Activated T-cell treated with anti-CD3 and anti-CD28 coated beads, Interleukin-2, amount 50 U/mL, for 24 hours (primary cell): ENCODE data around the gene RRP8.

Experiments
- DNase-seq: peaks from one replicate; pipeline ENCODE4 v3.0.0-alpha.2; 2020
- H3K27ac Mint-ChIP-seq: 2 replicates; pipeline ENCODE4 v1.8.0; 2020; ENCODE audit warnings: mild to moderate bottlenecking, mixed read lengths
- H3K27me3 Mint-ChIP-seq: 2 replicates; pipeline ENCODE4 v1.8.0; 2020; ENCODE audit warnings: mixed read lengths
- H3K36me3 Mint-ChIP-seq: 2 replicates; pipeline ENCODE4 v1.8.0; 2020; ENCODE audit warnings: low read depth, mixed read lengths
- H3K4me1 Mint-ChIP-seq: 2 replicates; pipeline ENCODE4 v1.8.0; 2020; ENCODE audit warnings: low read depth, mixed read lengths
- H3K4me3 Mint-ChIP-seq: 2 replicates; pipeline ENCODE4 v1.8.0; 2020; ENCODE audit warnings: mild to moderate bottlenecking, moderate library complexity, mixed read lengths
- H3K9me3 Mint-ChIP-seq: 2 replicates; pipeline ENCODE4 v1.8.0; 2020; ENCODE audit warnings: mixed read lengths

The RRP8 gene

DNA sequence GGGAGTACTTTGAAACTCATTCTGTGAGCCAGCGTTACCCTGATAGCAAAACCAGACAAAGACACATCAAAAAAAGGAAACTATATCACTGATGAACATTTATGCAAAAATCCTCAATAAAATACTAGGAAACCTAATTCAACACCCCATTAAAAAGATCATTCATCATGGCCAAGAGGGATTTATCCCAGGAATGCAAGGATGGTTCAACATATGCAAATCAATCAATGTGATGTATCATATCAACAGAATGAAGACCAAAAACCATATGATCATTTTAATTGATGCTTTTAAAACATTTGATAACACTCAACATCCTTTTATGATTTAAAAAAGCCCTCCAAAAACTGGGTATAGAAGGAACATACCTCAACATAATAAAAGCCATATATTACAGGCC lies 19.8 kb downstream of the RRP8 start:
- peaks cover 18% of the 10 kb centered on the region for H3K9me3 Mint-ChIP-seq
- H3K4me3 Mint-ChIP-seq = no peak overlapping the region
- DNase-seq = no peak
- H3K27me3 Mint-ChIP-seq = no peaks in the 10 kb centered on the region
- no peaks in the 10 kb centered on the region for H3K4me1 Mint-ChIP-seq
- H3K27ac Mint-ChIP-seq = no peak overlapping the region
- peaks cover 75% of the 10 kb centered on the region for H3K36me3 Mint-ChIP-seq

DNA sequence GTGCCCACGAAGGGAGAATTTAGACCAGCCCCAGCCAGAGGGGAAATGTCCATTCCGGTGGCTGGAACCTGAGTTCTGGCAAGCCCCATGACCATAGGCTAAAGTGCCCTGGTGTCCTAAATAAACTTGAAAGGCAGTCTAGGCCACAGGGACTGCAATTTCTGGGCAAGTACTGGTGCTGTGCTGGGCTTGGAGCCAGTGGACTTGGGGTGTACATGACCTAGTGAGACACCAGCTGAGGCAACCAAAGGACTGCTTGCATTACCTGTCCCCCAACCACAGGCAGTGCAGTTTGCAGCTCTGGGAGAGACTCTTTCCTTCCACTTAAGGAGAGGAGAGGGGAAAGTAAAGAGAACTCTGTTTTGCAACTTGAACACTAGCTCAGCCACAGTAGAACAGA lies 23.7 kb downstream of the RRP8 start:
- Mint-ChIP-seq H3K36me3 (peaks cover 58% of the 10 kb centered on the region), H3K4me1 (peaks cover 5% of the 10 kb centered on the region), H3K27ac (no peak overlapping the region), H3K9me3 (peaks cover 14% of the 10 kb centered on the region), H3K4me3 (no peak overlapping the region), H3K27me3 (no peaks in the 10 kb centered on the region)
- DNase-seq = no peak

DNA sequence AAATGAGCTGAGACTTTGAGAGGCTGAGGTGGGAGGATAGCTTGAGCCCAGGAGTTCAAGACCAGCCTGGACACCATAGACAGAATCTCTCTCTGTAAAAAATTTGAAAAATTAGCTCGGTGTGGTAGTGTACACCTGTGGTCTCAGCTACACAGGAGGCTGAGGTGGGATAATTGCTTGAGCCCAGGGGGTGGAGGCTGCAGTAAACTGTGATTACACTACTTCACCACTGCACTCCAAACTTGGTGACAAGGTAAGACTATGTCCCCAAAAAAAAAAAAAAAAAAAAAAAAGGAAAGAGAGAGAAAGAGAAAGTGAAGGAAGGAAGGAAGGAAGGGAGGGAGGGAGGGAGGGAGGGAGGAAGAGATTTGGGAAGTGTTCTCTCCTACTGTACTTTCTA lies 25.3 kb downstream of the RRP8 start:
- no peak overlapping the region for H3K27ac Mint-ChIP-seq
- H3K9me3 Mint-ChIP-seq = peaks cover 4% of the 10 kb centered on the region
- H3K4me1 Mint-ChIP-seq = peaks cover 5% of the 10 kb centered on the region
- peaks cover 44% of the 10 kb centered on the region for H3K36me3 Mint-ChIP-seq
- H3K4me3 Mint-ChIP-seq = no peak overlapping the region
- DNase-seq = no peak
- H3K27me3 Mint-ChIP-seq = no peaks in the 10 kb centered on the region

DNA sequence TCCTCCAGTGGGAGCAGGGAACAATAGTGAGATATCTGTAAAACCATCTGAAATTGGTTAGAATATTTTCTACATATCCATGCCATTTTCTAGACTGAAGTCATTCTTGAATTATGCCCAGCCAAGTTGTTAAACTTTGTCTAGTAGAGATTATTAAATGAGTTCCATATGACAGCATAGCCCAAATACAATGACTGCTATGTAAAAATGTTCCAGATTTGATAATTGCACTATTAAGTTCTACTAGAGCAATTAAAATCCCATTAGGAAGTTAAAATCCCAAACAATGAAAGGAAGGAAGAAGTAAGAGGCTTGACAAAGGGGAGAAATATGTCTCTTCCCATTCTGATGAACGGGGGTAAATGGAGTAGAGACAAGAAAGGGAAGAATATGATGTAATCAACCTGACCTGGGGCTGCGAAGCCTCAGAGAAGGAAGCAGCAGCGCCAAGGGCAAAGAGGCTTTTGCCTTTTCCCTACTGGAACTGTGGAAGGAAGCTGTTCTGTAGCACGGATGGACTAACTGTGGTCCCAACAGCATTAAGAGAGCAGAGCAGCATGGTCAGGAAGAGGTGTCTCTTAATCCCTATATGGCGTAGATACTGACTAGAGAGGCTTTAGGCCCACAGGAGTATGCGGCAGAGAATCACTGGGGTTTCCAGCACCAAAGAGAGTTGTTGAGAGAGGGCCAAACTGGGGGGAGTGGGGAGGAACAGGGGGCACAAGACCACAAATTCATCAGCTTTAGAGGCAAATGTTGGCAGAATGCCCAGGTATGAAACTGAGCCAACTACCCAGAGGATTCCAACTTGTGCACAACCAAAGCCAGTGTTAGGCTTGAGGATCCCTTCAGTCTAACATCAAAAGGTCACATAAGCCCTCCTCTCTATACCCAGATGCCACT lies 26.7 kb downstream of the RRP8 start:
- DNase-seq = no peak
- H3K27me3 Mint-ChIP-seq = no peaks in the 10 kb centered on the region
- H3K4me3 Mint-ChIP-seq = no peak overlapping the region
- H3K27ac Mint-ChIP-seq = no peak overlapping the region
- peaks cover 5% of the 10 kb centered on the region for H3K4me1 Mint-ChIP-seq
- H3K9me3 Mint-ChIP-seq = no peaks in the 10 kb centered on the region
- H3K36me3 Mint-ChIP-seq = peaks cover 42% of the 10 kb centered on the region

GRCh38 chr11:6574816-6575715 lies 28.4 kb downstream of the RRP8 start:
- no peak for DNase-seq
- H3K27me3 Mint-ChIP-seq = no peaks in the 10 kb centered on the region

GRCh38 chr11:6572215-6572614 lies 31.2 kb downstream of the RRP8 start:
- Mint-ChIP-seq H3K36me3 (peaks cover 36% of the 10 kb centered on the region), H3K4me3 (no peak overlapping the region), H3K27me3 (no peaks in the 10 kb centered on the region), H3K4me1 (peaks cover 5% of the 10 kb centered on the region), H3K27ac (no peak overlapping the region), H3K9me3 (no peaks in the 10 kb centered on the region)
- no peak for DNase-seq

More at GRCh38 chr11:6574816-6575715, 28.4 kb downstream of the RRP8 start:
- Mint-ChIP-seq H3K9me3 (no peaks in the 10 kb centered on the region), H3K4me1 (peaks cover 5% of the 10 kb centered on the region), H3K4me3 (no peak overlapping the region), H3K27ac (no peak overlapping the region), H3K36me3 (peaks cover 36% of the 10 kb centered on the region)

- DNase-seq = no peak
- no peaks in the 10 kb centered on the region for H3K9me3 Mint-ChIP-seq
- H3K4me3 Mint-ChIP-seq = no peak overlapping the region
- no peak overlapping the region for H3K27ac Mint-ChIP-seq
- no peaks in the 10 kb centered on the region for H3K27me3 Mint-ChIP-seq
- H3K36me3 Mint-ChIP-seq = peaks cover 37% of the 10 kb centered on the region
- peaks cover 5% of the 10 kb centered on the region for H3K4me1 Mint-ChIP-seq
Measured at GRCh38 chr11:6571434-6572008, 31.9 kb downstream of the RRP8 start.

- Mint-ChIP-seq H3K27ac (no peak overlapping the region), H3K4me3 (no peak overlapping the region), H3K9me3 (no peaks in the 10 kb centered on the region), H3K4me1 (peaks cover 5% of the 10 kb centered on the region), H3K27me3 (no peaks in the 10 kb centered on the region), H3K36me3 (peaks cover 35% of the 10 kb centered on the region)
- DNase-seq = no peak
Measured at GRCh38 chr11:6570691-6571427, 32.6 kb downstream of the RRP8 start.

DNA sequence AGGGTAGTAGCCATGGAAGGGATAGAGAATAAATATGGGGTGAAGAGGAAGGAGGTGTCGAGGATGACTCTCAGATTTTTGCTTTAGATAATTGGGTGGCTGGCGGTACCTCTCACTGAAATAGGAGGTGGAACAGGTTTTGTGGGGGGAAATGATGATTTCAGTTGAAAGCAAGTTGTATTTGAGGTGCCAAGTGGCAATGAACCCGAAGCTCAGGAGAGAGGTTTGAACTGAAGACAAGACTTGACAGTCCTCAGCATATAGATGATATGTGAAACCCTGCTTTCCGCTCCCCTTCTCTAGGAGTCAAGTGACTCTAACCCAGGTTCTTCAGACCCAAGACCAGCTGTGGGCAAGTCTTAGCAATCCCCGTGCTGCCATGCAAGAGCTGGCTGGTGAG lies 33.7 kb downstream of the RRP8 start:
- DNase-seq = no peak
- Mint-ChIP-seq H3K27me3 (no peaks in the 10 kb centered on the region), H3K9me3 (no peaks in the 10 kb centered on the region), H3K4me3 (no peak overlapping the region), H3K27ac (no peak overlapping the region), H3K36me3 (peaks cover 35% of the 10 kb centered on the region), H3K4me1 (no peaks in the 10 kb centered on the region)

GRCh38 chr11:6568191-6568918 lies 35.1 kb downstream of the RRP8 start:
- Mint-ChIP-seq H3K4me3 (no peak overlapping the region), H3K4me1 (no peaks in the 10 kb centered on the region), H3K9me3 (no peaks in the 10 kb centered on the region), H3K27me3 (no peaks in the 10 kb centered on the region), H3K36me3 (peaks cover 36% of the 10 kb centered on the region), H3K27ac (peak overlapping the region; percentile 32)
- DNase-seq = no peak

GRCh38 chr11:6567371-6567745 lies 36.1 kb downstream of the RRP8 start:
- Mint-ChIP-seq H3K9me3 (no peaks in the 10 kb centered on the region), H3K4me1 (no peaks in the 10 kb centered on the region), H3K36me3 (peaks cover 28% of the 10 kb centered on the region), H3K27me3 (no peaks in the 10 kb centered on the region), H3K4me3 (no peak overlapping the region), H3K27ac (no peak overlapping the region)
- no peak for DNase-seq

DNA sequence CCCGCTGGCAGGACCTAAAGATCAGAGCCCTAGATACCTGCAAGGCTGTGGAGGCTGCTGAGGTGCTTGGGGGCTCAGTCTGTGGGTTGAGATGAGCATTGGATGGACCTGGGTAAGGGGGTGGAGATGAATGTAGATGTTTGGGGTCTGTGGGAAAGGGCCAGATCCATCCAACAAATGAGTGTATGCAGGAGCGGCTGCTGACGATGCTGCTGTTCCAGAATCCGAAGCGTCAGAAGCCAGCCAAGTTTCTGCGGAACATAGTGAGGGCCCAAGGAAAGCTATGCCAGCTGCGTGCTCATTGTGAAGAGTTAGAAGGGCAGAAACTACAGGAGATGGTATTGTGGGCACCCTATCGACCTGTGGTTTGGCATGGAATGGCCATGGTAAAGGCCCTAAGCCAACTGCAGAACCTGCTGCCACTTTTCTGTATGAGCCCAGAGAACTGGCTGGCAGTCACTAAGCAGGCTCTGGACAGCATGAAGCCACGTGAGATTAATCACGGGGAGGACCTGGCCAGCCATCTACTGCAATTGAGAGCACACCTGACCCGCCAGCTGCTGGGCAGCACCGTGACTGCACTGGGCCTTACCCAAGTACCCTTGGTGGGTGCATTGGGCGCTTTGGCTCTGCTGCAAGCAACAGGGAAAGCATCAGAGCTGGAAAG lies 36.6 kb downstream of the RRP8 start:
- no peaks in the 10 kb centered on the region for H3K27me3 Mint-ChIP-seq
- DNase-seq = no peak
- peaks cover 24% of the 10 kb centered on the region for H3K36me3 Mint-ChIP-seq

DNA sequence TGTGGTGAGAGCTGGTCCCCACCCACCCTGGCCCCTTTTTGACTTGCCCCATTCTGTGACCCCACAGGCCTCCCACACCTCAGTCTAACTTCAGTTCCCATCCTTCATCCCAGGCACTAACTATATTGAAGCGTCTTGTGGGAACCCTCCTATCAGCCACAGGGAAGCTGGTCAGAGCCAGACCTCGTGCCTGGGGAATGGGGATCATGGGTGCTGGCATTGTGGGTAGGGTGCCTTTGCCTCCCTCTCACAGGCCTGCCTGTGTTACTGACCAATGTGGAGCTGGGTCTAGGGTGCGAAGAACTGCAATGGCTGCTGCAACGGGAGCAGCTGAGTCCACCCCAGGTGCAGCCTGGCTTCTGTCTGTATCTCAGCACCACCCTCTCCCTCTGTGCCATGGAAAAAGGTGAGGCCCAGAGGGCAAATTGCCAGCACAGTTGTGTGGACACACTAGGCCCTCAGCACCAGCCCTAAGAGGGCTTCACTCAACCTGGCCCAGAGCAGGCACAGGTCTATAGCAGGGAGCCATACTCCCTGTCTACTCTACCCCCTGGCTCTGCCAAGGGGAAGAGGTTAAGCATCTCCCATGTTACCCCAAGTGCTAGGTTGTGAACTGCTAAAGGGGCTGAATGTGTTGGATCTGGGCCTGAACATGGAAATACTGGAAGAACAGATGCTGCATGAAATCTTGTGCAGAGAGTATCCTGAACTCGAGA lies 37.3 kb downstream of the RRP8 start:
- Mint-ChIP-seq H3K4me1 (no peaks in the 10 kb centered on the region), H3K36me3 (peaks cover 20% of the 10 kb centered on the region), H3K27me3 (no peaks in the 10 kb centered on the region), H3K9me3 (no peaks in the 10 kb centered on the region), H3K27ac (no peak overlapping the region), H3K4me3 (no peak overlapping the region)
- DNase-seq = no peak

More for the DNA sequence above, 36.6 kb downstream of the RRP8 start:
- Mint-ChIP-seq H3K4me1 (no peaks in the 10 kb centered on the region), H3K9me3 (no peaks in the 10 kb centered on the region), H3K4me3 (no peak overlapping the region), H3K27ac (no peak overlapping the region)
